NCI-H2196 (cell line): Measurements from ENCODE around the gene BCAS1.
"Not testable (repeated sequence)": the region's sequence is repeated elsewhere in the genome, so short reads cannot be mapped to it uniquely, and the experiment has no call there.

Experiments used
- DNase-seq: peaks from one replicate; lab custom pipeline; 2025; ENCODE audit not compliant: unreplicated experiment; lab: John Stamatoyannopoulos, UW

The BCAS1 gene

DNA sequence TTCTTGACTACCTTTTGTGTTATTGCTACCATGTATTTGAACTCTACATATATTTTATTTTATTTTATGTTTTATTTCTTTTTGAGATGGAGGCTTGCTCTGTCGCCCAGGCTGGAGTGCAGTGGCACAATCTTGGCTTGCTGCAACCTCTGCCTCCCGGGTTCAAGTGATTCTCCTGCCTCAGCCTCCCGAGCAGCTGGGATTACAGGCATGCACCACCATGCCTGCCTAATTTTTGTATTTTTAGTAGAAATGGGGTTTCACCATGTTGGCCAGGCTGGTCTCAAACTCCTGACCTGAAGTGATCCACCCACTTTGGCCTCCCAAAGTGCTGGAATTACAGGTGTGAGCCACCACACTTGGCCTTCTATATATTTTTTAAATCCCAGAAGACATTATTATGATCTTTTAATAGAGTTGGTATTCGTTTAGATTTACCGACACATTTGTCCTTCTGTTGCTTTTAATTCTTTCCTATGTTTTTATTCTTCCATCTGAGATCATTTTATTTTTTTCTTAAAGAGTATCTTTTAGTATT lies 137.7 kb downstream of the BCAS1 start:
- not testable (repeated sequence) for DNase-seq

DNA sequence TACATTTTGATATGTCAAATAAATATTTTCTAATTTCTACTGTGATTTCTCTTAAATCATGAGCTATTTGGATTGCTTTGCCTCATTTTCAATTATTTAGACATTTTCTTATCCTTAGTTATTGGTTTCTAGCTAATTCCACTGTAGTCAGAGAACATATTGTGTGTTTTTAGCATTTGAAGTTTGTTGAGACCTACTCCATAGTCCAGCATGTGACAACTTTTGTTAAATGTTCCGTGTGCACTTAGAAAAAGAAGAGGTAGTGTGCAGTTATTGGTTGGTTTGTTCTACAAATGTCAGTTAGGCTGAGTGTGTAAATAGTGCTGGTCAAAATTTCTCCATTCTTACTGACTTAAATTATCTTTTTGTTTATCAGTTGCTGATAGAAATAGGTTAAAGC lies 138.8 kb downstream of the BCAS1 start:
- no peak for DNase-seq

DNA sequence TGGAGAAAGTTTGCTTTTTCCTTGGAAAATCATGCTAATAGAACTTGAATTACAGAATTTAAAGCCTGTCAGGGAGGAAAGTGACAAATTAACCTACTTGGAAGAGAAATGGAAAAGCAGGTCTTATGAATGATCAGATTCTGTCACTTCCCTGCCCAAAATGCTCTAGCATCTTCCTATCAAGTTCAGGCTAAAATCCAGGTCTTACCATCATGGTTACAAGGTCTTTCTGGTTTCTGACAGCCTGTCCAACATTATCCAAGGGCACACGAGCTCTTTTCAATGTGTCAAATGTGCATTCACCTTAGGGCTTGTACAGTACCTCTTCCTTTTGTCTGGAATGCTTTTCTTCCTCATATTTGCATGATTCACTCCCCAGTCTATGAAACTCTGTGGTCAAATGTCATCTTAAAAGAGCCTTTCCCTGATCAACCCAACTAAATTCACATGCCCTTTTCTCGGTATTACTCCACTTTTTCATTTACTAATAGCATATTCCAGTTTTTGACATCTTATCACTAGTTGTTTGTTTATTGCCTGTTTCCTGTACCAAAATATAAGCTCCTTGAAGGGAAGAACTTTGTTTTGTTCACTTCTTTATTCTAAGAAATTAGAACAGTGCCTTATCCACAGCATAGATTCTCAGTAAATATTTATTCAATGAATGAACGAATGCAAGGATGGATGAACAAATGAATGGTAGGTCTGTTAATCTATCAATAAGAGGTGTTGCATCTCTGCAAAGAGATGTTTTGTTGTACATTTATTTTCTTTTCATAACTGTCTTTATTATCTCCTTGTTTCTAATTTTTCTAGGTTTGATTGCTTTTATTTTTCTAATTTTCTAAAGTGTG lies 139.5 kb downstream of the BCAS1 start:
- no peak for DNase-seq

DNA sequence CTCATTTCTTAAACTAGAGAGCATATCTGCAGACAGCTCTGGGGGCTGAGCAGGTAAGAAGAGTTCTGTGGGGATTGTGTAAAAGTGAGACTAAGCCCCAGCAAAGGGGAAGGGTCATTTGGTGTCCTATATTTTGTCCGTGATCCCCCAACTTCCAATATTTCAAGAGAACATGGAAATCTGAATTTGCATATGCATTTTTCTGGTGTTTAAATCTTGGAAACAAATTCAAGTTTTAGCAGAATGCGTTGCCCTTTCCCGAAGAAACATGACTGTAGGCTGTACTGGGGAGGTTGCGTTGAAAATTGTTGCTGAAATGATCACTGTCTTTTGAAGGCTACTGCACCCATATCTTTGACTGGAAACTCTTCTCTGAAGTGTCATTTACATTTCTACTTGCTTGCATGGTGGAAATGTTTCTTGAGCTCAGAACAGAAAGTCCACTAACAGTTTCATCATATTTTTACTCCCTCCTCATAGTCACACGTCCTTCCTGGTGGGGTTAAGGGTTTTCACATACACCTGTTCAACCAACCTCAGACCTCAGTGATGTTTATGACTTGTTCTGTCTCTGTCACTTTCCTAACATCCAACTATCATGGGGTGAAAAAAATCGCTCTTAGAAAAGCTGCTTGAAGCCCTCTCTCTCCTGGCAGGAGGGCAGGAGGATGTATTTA lies 140.3 kb downstream of the BCAS1 start:
- no peak for DNase-seq

GRCh38 chr20:53929399-53929798 lies 141.0 kb downstream of the BCAS1 start:
- no peak for DNase-seq

GRCh38 chr20:53927990-53928389 lies 142.4 kb downstream of the BCAS1 start:
- DNase-seq = no peak

- DNase-seq = no peak
Observed at GRCh38 chr20:53926428-53927028, 143.9 kb downstream of the BCAS1 start.

DNA sequence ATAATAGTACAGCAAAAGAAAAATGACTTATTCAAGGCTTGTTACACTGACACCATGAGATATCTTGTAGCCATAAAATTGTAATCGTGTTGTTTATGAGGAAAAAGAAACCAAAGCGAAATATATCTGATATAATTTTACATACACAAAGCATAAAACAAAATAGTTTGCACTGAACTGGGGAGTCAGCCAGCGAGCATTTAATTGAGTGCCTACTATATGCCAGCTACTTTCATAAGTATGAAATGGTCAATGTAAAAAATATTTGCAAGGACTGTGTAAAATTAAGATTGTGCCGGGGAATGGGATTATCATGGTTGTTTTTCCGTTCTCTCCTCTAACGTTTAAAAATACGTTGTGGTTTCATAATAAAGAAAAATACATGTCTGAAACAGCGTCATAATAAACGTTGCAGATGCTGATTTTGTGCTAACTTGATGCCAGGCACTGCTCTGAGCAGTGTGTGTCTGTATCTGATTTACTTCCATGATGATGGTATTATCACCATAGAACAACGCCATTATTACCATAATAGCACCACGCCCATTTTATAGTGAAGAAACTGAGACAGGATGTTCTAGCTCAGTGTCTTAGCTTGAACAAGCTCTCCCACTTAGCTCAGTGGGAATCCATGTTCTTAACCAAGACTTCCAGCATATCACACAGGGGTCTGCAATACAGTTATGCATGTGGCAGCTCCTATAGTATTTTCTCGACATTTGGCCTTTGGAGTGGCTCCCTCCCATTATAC lies 144.6 kb downstream of the BCAS1 start:
- no peak for DNase-seq

- DNase-seq = no peak
Observed at GRCh38 chr20:53923566-53924369, 146.6 kb downstream of the BCAS1 start.

DNA sequence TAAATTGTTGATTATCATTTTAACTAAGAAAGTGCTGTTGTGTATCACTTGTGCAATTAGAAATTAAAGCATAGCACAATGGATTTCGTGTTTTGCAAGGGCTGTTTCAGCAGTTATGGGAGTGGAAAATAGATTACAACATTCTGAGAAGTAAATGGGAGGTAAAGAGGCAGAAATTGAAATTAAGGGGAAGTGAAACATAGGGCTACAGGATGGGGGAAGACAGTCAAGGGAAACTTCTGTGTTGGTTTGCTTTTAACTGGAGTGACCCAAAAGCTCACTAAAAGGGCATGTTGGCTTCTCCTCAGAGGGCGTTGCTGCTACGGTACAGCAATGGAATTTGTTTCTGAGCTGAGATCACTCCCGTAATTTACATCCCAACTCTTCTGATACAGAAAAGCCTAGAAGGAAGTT lies 147.5 kb downstream of the BCAS1 start:
- no peak for DNase-seq

DNA sequence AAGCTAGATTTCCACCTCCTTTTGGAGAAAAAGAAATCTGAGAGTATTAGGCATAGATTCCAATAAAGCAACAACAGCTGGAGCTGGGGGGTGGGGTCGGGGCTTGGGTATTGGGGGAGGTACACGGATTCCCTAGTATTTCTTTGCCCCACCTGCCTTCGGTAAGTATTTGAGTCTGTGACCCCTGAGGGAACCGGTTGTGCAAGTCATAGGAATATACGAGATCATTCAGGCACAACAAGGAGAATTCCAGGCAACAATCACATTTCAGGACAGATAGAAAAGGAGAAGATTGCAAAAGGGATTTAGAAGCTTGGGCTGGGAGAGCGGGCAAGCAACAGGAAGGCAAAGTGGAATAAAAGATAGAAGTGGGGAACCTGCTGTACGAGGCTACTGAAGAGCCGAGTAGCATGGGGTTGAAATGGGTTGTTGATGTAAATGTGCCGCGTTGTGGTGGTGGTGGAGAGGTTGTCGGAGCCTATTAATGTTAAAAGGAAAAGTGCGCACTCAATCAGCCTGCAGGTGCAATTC lies 148.9 kb downstream of the BCAS1 start:
- DNase-seq = no peak

DNA sequence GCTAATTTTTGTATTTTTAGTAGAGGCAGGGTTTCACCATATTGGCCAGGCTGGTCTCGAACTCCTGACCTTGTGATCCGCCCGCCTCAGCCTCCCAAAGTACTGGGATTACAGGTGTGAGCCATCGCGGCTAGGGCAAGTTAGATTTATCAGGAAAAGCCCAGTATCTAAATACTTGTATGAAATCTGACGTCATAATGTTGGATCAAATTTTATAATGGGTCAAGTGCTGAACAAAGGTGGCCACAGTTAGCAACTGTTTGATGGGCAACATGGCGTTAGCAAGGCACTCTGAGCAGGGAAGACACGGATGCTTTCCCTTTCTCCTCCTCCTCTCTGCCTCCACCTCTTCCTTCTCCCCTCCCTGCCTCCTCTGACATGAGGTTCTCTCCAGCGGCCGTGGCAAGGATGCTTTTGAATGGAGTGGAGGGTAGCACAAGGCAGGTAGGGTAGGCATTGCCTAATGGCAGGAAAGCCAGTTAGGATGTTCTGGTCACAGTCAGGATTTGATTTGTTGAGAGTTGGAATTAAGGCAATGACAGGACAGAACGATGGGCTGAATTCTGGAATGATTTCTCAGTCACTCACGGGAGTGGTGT lies 149.6 kb downstream of the BCAS1 start:
- DNase-seq = no peak

DNA sequence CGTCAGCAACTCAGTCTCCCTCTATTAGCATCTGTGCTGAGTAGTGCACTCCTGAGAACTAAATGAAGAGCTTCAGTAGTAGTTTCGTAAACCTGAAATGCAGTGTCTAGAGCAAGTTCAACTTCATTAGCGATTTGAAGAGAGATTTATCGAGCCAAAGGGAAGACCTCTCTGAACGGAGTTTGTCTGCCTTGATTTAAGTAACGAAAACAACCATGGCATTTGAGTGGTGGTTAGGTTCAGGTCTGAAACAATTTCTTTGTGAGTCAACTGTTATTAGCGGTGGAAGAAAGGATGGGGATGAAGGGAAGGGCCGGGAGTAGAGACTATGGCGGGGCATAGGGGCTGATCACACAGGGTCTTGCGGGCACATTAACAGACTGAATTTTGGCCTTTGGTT lies 150.5 kb downstream of the BCAS1 start:
- no peak for DNase-seq

DNA sequence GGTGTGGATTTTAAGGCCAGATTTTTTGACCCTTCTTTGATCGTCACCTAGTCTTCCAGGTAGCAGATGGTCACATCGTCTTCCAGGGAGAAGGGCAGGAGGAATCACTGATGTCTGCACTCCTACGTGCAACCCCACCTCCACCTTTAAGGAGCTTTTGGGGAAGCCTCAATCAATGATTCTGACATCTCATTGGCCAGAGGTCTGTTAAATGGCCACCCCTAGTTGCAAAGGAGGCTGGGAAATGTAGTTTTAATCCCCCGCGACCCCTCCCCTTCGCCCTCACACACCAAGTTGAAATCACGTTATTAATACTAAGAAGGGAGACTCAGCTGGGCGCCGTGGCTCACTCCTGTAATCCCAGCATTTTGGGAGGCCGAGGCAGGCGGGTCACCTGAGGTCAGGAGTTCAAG lies 151.4 kb downstream of the BCAS1 start:
- no peak for DNase-seq

- no peak for DNase-seq
Observed at GRCh38 chr20:53918020-53918311, 152.4 kb downstream of the BCAS1 start.

DNA sequence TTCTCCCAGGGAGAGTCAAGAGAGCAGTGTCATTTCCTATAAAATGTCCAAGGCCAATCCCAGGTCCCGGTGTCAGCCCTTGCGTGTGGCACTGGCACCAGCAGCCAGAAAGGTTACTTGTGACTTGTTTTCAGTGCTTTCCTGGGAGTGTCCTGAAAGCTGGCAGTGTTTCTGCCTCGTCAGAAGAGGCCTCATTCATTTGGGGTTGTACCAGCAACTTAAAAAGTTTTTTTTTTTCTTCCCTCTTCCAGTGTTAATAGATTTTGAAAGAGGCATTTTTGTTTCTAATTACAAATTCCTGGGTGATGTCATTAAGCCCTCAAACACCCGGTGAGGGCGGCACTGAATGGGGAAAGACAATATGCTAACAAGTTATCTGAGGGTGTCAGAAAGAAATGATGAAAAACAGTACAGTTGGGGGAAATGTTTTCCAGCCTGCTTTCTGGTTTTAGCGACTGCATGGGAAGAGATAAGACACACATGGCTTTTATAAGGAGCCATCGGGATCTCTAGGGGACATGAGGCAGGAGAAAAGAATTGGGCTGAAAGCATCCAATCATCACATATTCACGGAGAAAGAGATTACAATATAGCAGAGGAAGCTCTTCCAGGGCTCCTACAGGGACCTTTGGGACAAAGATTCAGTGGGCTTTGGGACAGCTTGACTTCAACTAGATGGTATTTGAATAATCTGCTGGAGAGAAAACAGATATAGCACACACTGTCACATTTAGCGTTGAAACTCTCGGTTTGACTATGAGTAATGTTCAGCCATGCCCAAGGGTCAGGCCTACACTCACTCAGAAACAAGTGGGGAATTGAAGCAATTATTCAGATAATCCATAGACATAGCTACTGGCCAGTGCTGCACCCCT lies 153.0 kb downstream of the BCAS1 start:
- DNase-seq = no peak

DNA sequence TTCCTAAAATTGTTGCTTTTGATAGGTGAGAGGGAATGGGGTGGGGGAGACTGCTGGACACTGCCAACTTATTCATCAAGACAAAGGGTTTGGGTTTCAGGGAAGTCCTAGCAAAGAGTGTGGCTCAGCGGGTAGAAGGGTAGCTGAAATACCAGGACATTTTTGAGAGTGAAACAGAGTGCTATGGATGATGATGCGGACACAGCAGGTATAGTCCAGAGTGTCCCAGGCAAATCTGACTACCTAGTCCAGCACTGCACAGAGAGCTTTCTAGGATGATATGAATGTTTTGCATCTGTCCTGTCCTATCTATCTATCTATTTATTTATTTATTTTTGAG lies 154.3 kb downstream of the BCAS1 start:
- DNase-seq = no peak

- DNase-seq = peak; percentile 95
Observed at GRCh38 chr20:53915446-53916172, 154.8 kb downstream of the BCAS1 start.
